Muscle layer of duodenum (tissue), 2 donors: Measurements from ENCODE around the gene SCN7A.
"Not testable (repeated sequence)": the region's sequence is repeated elsewhere in the genome, so short reads cannot be mapped to it uniquely, and the experiment has no call there.

Experiments
- H3K27ac ChIP-seq: one replicate; pipeline ENCODE4 v1.7.0; 2013; ENCODE audit warnings: mild to moderate bottlenecking, low read length
- H3K27me3 ChIP-seq: one replicate; pipeline ENCODE4 v1.7.0; 2013; ENCODE audit warnings: low read depth, mild to moderate bottlenecking, control low read depth, low read length
- H3K36me3 ChIP-seq, 2 donors: one replicate each; pipeline ENCODE4 v1.7.0; 2013; ENCODE audit warnings: low read length in 2 of 2, control low read depth in 1 of 2, mild to moderate bottlenecking in 1 of 2; ENCODE audit not compliant: insufficient read depth in 2 of 2, control insufficient read depth in 1 of 2
- H3K4me1 ChIP-seq, 2 donors: one replicate each; pipeline ENCODE4 v1.7.0; 2013; ENCODE audit warnings: low read length in 2 of 2, mild to moderate bottlenecking in 2 of 2, control low read depth in 1 of 2, moderate library complexity in 1 of 2; ENCODE audit not compliant: insufficient read depth in 2 of 2, control insufficient read depth in 1 of 2
- H3K4me3 ChIP-seq, 2 donors: one replicate each; pipeline ENCODE4 v1.7.0; 2013; ENCODE audit warnings: low read length in 2 of 2, low read depth in 1 of 2, mild to moderate bottlenecking in 1 of 2
- H3K9me3 ChIP-seq, 2 donors: one replicate each; pipeline ENCODE4 v1.7.0; 2013; ENCODE audit warnings: low read length in 2 of 2, control low read depth in 1 of 2, mild to moderate bottlenecking in 1 of 2; ENCODE audit not compliant: control insufficient read depth in 1 of 2
- donor health status: healthy.

SCN7A gene

DNA sequence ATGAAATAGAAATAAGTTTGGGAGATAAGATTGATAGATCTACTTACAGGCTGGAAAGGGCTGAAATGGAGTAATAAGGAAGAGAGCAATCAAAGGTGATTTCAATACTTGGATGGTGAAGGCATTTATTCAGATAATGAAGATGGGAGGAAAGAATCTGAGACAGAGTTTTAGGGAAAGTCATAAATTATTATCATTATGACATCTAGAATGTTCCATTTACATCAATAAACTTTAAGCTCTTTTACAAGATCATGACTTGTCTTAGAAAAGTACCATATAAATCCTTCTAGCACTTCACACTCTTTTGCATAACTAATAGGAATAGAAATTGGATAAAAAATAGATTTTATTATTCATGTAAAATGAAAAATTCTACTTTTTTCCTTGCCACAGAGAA is 120.5 kb downstream of the SCN7A start:
- Histone ChIP-seq H3K36me3 (no peaks in the 10 kb centered on the region), H3K27me3 (no peaks in the 10 kb centered on the region), H3K27ac (no peak overlapping the region), H3K9me3 (no peaks in the 10 kb centered on the region), H3K4me3 (no peak overlapping the region), H3K4me1 (peaks cover 5 to 15% of the 10 kb centered on the region in 2 donors)

GRCh38 chr2:166373105-166373504 is 120.9 kb downstream of the SCN7A start:
- Histone ChIP-seq H3K4me3 (no peak overlapping the region), H3K27me3 (no peaks in the 10 kb centered on the region), H3K27ac (no peak overlapping the region), H3K4me1 (peaks cover 5 to 15% of the 10 kb centered on the region in 2 donors), H3K9me3 (no peaks in the 10 kb centered on the region), H3K36me3 (no peaks in the 10 kb centered on the region)

- no peaks in the 10 kb centered on the region for H3K9me3 ChIP-seq
- H3K36me3 ChIP-seq = no peaks in the 10 kb centered on the region
- peaks cover 5 to 15% of the 10 kb centered on the region in 2 donors for H3K4me1 ChIP-seq
- no peak overlapping the region for H3K4me3 ChIP-seq
- no peaks in the 10 kb centered on the region for H3K27me3 ChIP-seq
- no peak overlapping the region for H3K27ac ChIP-seq
Measured at GRCh38 chr2:166372046-166372445, 122.0 kb downstream of the SCN7A start.

- no peak overlapping the region for H3K27ac ChIP-seq
- H3K27me3 ChIP-seq = no peaks in the 10 kb centered on the region
- no peaks in the 10 kb centered on the region for H3K36me3 ChIP-seq
- peaks cover 0 to 4% of the 10 kb centered on the region in 2 donors for H3K4me1 ChIP-seq
- H3K9me3 ChIP-seq = no peaks in the 10 kb centered on the region
- no peak overlapping the region for H3K4me3 ChIP-seq
Measured at GRCh38 chr2:166365803-166366420, 128.1 kb downstream of the SCN7A start.

- Histone ChIP-seq H3K4me3 (no peak overlapping the region), H3K4me1 (peaks cover 0 to 4% of the 10 kb centered on the region in 2 donors), H3K27me3 (no peaks in the 10 kb centered on the region), H3K27ac (no peak overlapping the region), H3K36me3 (no peaks in the 10 kb centered on the region), H3K9me3 (no peaks in the 10 kb centered on the region)
Measured at GRCh38 chr2:166365239-166365638, 128.8 kb downstream of the SCN7A start.

DNA sequence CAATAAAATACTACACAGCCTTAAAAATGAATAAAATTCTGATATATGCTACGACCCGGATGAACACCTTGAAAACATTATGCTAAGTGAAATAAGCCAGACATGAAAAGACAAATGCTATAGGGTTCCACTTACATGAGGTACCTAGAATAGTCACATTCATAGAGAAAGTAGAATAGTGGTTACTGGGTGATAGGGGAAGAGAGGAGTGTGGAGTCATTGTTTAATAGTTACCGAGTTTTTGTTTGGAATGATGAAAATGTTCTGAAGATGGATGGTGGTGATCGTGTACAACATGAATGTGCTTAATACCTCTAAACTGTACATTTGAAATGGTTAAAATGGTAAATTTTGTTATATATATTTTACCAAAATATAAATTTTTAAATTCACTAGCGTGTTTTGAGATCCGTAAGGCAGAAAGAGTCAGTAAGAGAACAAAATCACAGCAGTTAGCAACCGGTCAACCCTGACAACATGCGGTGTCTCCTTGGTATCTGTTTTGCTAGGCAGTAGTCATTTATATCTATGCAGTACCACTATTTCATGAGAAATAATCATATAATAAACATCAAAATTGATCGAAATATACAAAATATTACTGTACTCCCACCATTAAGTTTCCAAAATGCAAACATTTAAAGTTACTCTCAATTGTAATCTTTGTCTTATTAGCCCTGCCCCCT is 129.4 kb downstream of the SCN7A start:
- no peak overlapping the region for H3K4me3 ChIP-seq
- H3K36me3 ChIP-seq = no peaks in the 10 kb centered on the region
- no peaks in the 10 kb centered on the region for H3K9me3 ChIP-seq
- no peak overlapping the region for H3K27ac ChIP-seq
- H3K4me1 ChIP-seq = peaks cover 0 to 4% of the 10 kb centered on the region in 2 donors
- H3K27me3 ChIP-seq = no peaks in the 10 kb centered on the region

DNA sequence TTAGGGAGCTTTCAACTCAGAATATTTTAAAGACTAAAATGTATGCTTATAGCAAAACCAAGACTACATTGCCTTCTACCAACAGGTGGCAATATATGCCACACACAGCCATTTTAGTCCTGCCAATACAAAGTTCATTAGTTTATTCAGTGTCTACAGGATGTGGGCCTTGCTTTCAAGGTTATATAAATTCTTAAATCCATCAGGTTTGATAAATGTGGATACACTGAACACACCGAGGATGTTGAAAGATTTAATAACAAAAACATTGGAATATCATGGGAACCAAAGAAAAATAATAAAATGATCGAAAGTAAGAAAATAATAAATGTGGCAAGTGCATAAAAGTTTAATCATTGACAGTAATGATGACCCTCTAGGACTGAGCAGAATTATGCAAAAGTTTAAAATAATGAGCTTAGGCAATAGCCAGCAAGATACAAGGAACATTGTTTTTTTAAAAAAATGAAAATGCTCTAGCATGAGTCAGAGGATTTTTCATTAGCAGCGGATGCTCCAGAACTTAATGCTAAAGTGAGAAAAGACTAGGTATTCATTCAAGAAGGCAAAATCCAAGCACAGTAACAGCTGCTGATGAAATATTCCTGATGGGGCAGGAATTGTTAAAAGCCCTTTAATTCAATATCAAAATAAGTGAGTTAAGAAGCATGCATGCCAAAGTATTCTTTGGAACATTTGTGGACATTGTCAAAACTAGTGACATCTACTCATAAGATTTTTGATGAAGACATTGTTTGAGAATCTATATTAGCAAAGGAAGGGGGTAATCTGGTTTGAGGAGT is 132.5 kb downstream of the SCN7A start:
- no peaks in the 10 kb centered on the region for H3K36me3 ChIP-seq
- no peak overlapping the region for H3K27ac ChIP-seq
- no peak overlapping the region for H3K4me3 ChIP-seq
- no peaks in the 10 kb centered on the region for H3K27me3 ChIP-seq
- peaks cover 0 to 4% of the 10 kb centered on the region in 2 donors for H3K4me1 ChIP-seq
- no peaks in the 10 kb centered on the region for H3K9me3 ChIP-seq

- no peaks in the 10 kb centered on the region for H3K36me3 ChIP-seq
- H3K27ac ChIP-seq = no peak overlapping the region
- no peak overlapping the region for H3K4me3 ChIP-seq
- no peaks in the 10 kb centered on the region for H3K9me3 ChIP-seq
- H3K4me1 ChIP-seq = peaks cover 0 to 4% of the 10 kb centered on the region in 2 donors
- H3K27me3 ChIP-seq = no peaks in the 10 kb centered on the region
Measured at GRCh38 chr2:166360906-166361305, 133.1 kb downstream of the SCN7A start.

GRCh38 chr2:166360426-166360825 is 133.6 kb downstream of the SCN7A start:
- H3K4me3 ChIP-seq = no peak overlapping the region
- no peak overlapping the region for H3K27ac ChIP-seq
- no peaks in the 10 kb centered on the region for H3K36me3 ChIP-seq
- peaks cover 0 to 4% of the 10 kb centered on the region in 2 donors for H3K4me1 ChIP-seq
- H3K9me3 ChIP-seq = no peaks in the 10 kb centered on the region
- no peaks in the 10 kb centered on the region for H3K27me3 ChIP-seq

GRCh38 chr2:166357950-166358321 is 136.1 kb downstream of the SCN7A start:
- H3K27me3 ChIP-seq, H3K9me3 ChIP-seq, H3K4me3 ChIP-seq, H3K4me1 ChIP-seq, H3K36me3 ChIP-seq, H3K27ac ChIP-seq: not testable (repeated sequence)

GRCh38 chr2:166357068-166357949 is 136.7 kb downstream of the SCN7A start:
- H3K9me3 ChIP-seq = no peaks in the 10 kb centered on the region
- no peak overlapping the region for H3K27ac ChIP-seq
- H3K36me3 ChIP-seq = no peaks in the 10 kb centered on the region
- no peak overlapping the region for H3K4me3 ChIP-seq
- no peaks in the 10 kb centered on the region for H3K27me3 ChIP-seq
- H3K4me1 ChIP-seq = peaks cover 0 to 4% of the 10 kb centered on the region in 2 donors
